NCI-H524 treated with DMSO at 0.1 percent for 48 hours (cell line): Measurements from ENCODE around the gene ZNF586.
"Not testable (repeated sequence)": the region's sequence is repeated elsewhere in the genome, so short reads cannot be mapped to it uniquely, and the experiment has no call there.

Experiments used
- DNase-seq: peaks from one replicate; lab custom pipeline; 2025; lab: John Stamatoyannopoulos, UW

ZNF586 gene

GRCh38 chr19:57769345-57770131 is at the start of gene ZNF586:
Gene ZNF586, plus strand, starts transcription at chr19:57769676. Its CDS starts 167 bp downstream, at chr19:57769843.
- DNase-seq, result peak; percentile 80

GRCh38 chr19:57719901-57720519 is 49.5 kb upstream of the ZNF586 start:
- DNase-seq, result peak; percentile 95

- no peak for DNase-seq
Observed at GRCh38 chr19:57720878-57721277, 48.6 kb upstream of the ZNF586 start.

- not testable (repeated sequence) for DNase-seq
Observed at GRCh38 chr19:57738320-57738719, 31.2 kb upstream of the ZNF586 start.

GRCh38 chr19:57738770-57739169 is 30.7 kb upstream of the ZNF586 start:
- DNase-seq, result not testable (repeated sequence)

GRCh38 chr19:57746580-57747471 is 22.6 kb upstream of the ZNF586 start, which contains the start of gene ZNF776:
Gene ZNF776, plus strand, starts transcription at chr19:57746815. Its CDS starts 244 bp downstream, at chr19:57747059.
- peak; percentile 76 for DNase-seq

- DNase-seq, result no peak
Observed at GRCh38 chr19:57747472-57747807, 22.0 kb upstream of the ZNF586 start.

- DNase-seq, result no peak
Observed at GRCh38 chr19:57748029-57748428, 21.4 kb upstream of the ZNF586 start.

- DNase-seq, result no peak
Observed at GRCh38 chr19:57754091-57754673, 15.3 kb upstream of the ZNF586 start.

GRCh38 chr19:57755031-57755430 is 14.4 kb upstream of the ZNF586 start:
- no peak for DNase-seq

GRCh38 chr19:57757941-57758340 is 11.5 kb upstream of the ZNF586 start:
- DNase-seq, result no peak

GRCh38 chr19:57759096-57759495 is 10.4 kb upstream of the ZNF586 start:
- DNase-seq, result no peak

- no peak for DNase-seq
Observed at GRCh38 chr19:57771417-57771816, 1.9 kb downstream of the ZNF586 start.

- DNase-seq, result no peak
Observed at GRCh38 chr19:57773488-57773887, 4.0 kb downstream of the ZNF586 start.

GRCh38 chr19:57776764-57777296 is 7.4 kb downstream of the ZNF586 start:
- no peak for DNase-seq

- DNase-seq, result no peak
Observed at GRCh38 chr19:57778336-57778735, 8.9 kb downstream of the ZNF586 start.

- no peak for DNase-seq
Observed at GRCh38 chr19:57779220-57779845, 9.9 kb downstream of the ZNF586 start.

- DNase-seq, result no peak
Observed at GRCh38 chr19:57786286-57786685, 16.8 kb downstream of the ZNF586 start.

- no peak for DNase-seq
Observed at GRCh38 chr19:57786906-57787305, 17.4 kb downstream of the ZNF586 start.

GRCh38 chr19:57788114-57788692 is 18.7 kb downstream of the ZNF586 start:
- DNase-seq, result no peak

- DNase-seq, result no peak
Observed at GRCh38 chr19:57789288-57789687, 19.8 kb downstream of the ZNF586 start.
